NT2/D1 (cell line): ENCODE results near the gene CASK.

Source experiments
- SUZ12 ChIP-seq: IDR thresholded peaks from 2 replicates; pipeline ENCODE4 v1.6.1; 2011; ENCODE audit not compliant: insufficient read length, insufficient read depth; ENCODE audit errors: extremely low read depth
- YY1 ChIP-seq: IDR thresholded peaks from 2 replicates; pipeline ENCODE4 v1.6.1; 2011; ENCODE audit not compliant: insufficient read length, insufficient read depth
- ZNF274 ChIP-seq: IDR thresholded peaks from 2 replicates; pipeline ENCODE4 v1.6.1; 2011; ENCODE audit warnings: mild to moderate bottlenecking, low read depth, low read length

GRCh38 chrX:41971346-41971745 lies 48.0 kb upstream of the CASK start:
- TF ChIP-seq YY1: no peak
- TF ChIP-seq ZNF274: no peak
- TF ChIP-seq SUZ12: no peak
